ENCODE measurements around the gene TTC8.
"Not testable (repeated sequence)": the region's sequence is repeated elsewhere in the genome, so short reads cannot be mapped to it uniquely, and the experiment has no call there.

The TTC8 gene

GRCh38 chr14:88825503-88825902 is 1.1 kb downstream of the TTC8 start:
- DNase-seq = no peak

GRCh38 chr14:88829188-88829587 is 4.7 kb downstream of the TTC8 start:
- DNase-seq = no peak

- no peak for DNase-seq
Observed at GRCh38 chr14:88829685-88830302, 5.3 kb downstream of the TTC8 start.

GRCh38 chr14:88831284-88831683 is 6.8 kb downstream of the TTC8 start:
- no peak for DNase-seq

- no peak for DNase-seq
Observed at GRCh38 chr14:88834883-88835431, 10.5 kb downstream of the TTC8 start.

GRCh38 chr14:88835661-88836060 is 11.2 kb downstream of the TTC8 start:
- no peak for DNase-seq

- DNase-seq = no peak
Observed at GRCh38 chr14:88837495-88837894, 13.0 kb downstream of the TTC8 start.

- DNase-seq = no peak
Observed at GRCh38 chr14:88838015-88838414, 13.6 kb downstream of the TTC8 start.

- no peak for DNase-seq
Observed at GRCh38 chr14:88840926-88841325, 16.5 kb downstream of the TTC8 start.

GRCh38 chr14:88841741-88842140 is 17.3 kb downstream of the TTC8 start:
- no peak for DNase-seq

- DNase-seq = no peak
Observed at GRCh38 chr14:88842414-88842813, 18.0 kb downstream of the TTC8 start.

- DNase-seq = no peak
Observed at GRCh38 chr14:88844980-88845491, 20.6 kb downstream of the TTC8 start.

GRCh38 chr14:88848571-88848970 is 24.1 kb downstream of the TTC8 start:
- DNase-seq = no peak

- no peak for DNase-seq
Observed at GRCh38 chr14:88849716-88850115, 25.3 kb downstream of the TTC8 start.

GRCh38 chr14:88851587-88851986 is 27.1 kb downstream of the TTC8 start:
- DNase-seq = no peak

- no peak for DNase-seq
Observed at GRCh38 chr14:88852632-88853031, 28.2 kb downstream of the TTC8 start.

- no peak for DNase-seq
Observed at GRCh38 chr14:88853129-88853528, 28.7 kb downstream of the TTC8 start.

- DNase-seq = no peak
Observed at GRCh38 chr14:88856786-88857366, 32.4 kb downstream of the TTC8 start.

GRCh38 chr14:88857861-88858260 is 33.4 kb downstream of the TTC8 start:
- DNase-seq = not testable (repeated sequence)

- DNase-seq = not testable (repeated sequence)
Observed at GRCh38 chr14:88859118-88859517, 34.7 kb downstream of the TTC8 start.

GRCh38 chr14:88863167-88863566 is 38.7 kb downstream of the TTC8 start:
- DNase-seq = no peak

GRCh38 chr14:88864198-88864597 is 39.7 kb downstream of the TTC8 start:
- DNase-seq = no peak

GRCh38 chr14:88866305-88866704 is 41.9 kb downstream of the TTC8 start:
- DNase-seq = no peak

- DNase-seq = no peak
Observed at GRCh38 chr14:88868558-88869159, 44.2 kb downstream of the TTC8 start.

Measured in activated naive CD4-positive, alpha-beta T cell treated with anti-CD3 and anti-CD28 coated beads, Interleukin-2, amount 50 U/mL, for 16 hours (primary cell).